HG03460 (cell line): ENCODE results near the gene UBE2Z.
"Not testable (repeated sequence)": the region's sequence is repeated elsewhere in the genome, so short reads cannot be mapped to it uniquely, and the experiment has no call there.

Experiments used
- ATAC-seq: cut with Tn5 transposase; IDR thresholded peaks from one replicate; pipeline ENCODE4 v1.9.1; 2021; ENCODE audit not compliant: unreplicated experiment

UBE2Z gene

GRCh38 chr17:48903401-48903800 is 4.8 kb upstream of the UBE2Z start:
- ATAC-seq, result no peak

GRCh38 chr17:48904428-48904827 is 3.8 kb upstream of the UBE2Z start:
- no peak for ATAC-seq

GRCh38 chr17:48905987-48906515 is 2.2 kb upstream of the UBE2Z start:
- ATAC-seq, result no peak

- ATAC-seq, result no peak
These were observed 527 bp upstream of the UBE2Z start for GRCh38 chr17:48907713-48908046.

GRCh38 chr17:48908853-48909394 is 717 bp downstream of the UBE2Z start:
- ATAC-seq, result peak; percentile 26

GRCh38 chr17:48909783-48910182 is 1.6 kb downstream of the UBE2Z start:
- no peak for ATAC-seq

- ATAC-seq, result no peak
These were observed 2.2 kb downstream of the UBE2Z start for GRCh38 chr17:48910370-48910769.

- ATAC-seq, result no peak
These were observed 4.3 kb downstream of the UBE2Z start for GRCh38 chr17:48912476-48912875.

- peak; percentile 83 for ATAC-seq
These were observed 7.5 kb downstream of the UBE2Z start for GRCh38 chr17:48915459-48916282.

GRCh38 chr17:48925251-48925990 is 17.2 kb downstream of the UBE2Z start:
- ATAC-seq, result no peak

- ATAC-seq, result no peak
These were observed 17.8 kb downstream of the UBE2Z start for GRCh38 chr17:48925991-48926342.

- no peak for ATAC-seq
These were observed 20.0 kb downstream of the UBE2Z start for GRCh38 chr17:48927978-48928745.

- no peak for ATAC-seq
These were observed 20.9 kb downstream of the UBE2Z start for GRCh38 chr17:48928876-48929811.

- ATAC-seq, result no peak
These were observed 21.6 kb downstream of the UBE2Z start for GRCh38 chr17:48929812-48930165.

- no peak for ATAC-seq
These were observed 22.2 kb downstream of the UBE2Z start for GRCh38 chr17:48930435-48930873.

GRCh38 chr17:48933035-48933434 is 24.8 kb downstream of the UBE2Z start:
- no peak for ATAC-seq

- peak; percentile 81 for ATAC-seq
These were observed 36.5 kb downstream of the UBE2Z start, which contains the start of gene SNF8 for GRCh38 chr17:48944515-48945260. TSS of gene SNF8 (minus strand) at chr17:48944842. CDS start at chr17:48944734, 108 bp downstream.

- not testable (repeated sequence) for ATAC-seq
These were observed 37.0 kb downstream of the UBE2Z start for GRCh38 chr17:48945261-48945651.

- ATAC-seq, result no peak
These were observed 43.4 kb downstream of the UBE2Z start for GRCh38 chr17:48951572-48951971.
